PFSK-1 (cell line): ENCODE results near the gene SCYL3.

Experiments
- FOXP2 ChIP-seq: optimal IDR thresholded peaks from 2 replicates; pipeline ENCODE3; 2011; ENCODE audit warnings: borderline replicate concordance, control low read depth, inconsistent platforms; ENCODE audit not compliant: insufficient read depth; ENCODE audit errors: extremely low read length, extremely low read depth
- POLR2AphosphoS5 ChIP-seq: IDR thresholded peaks from 2 replicates; pipeline ENCODE4 v1.6.1; 2012; ENCODE audit warnings: low read depth, mild to moderate bottlenecking, control low read depth, low read length, moderate library complexity
- REST ChIP-seq, 2 experiments: IDR thresholded peaks; 2 replicates each; pipeline versions ENCODE4 v1.6.1 to v1.8.0; 2011 to 2012; ENCODE audit warnings: low read depth in 2 of 2, low read length in 2 of 2, control low read depth in 1 of 2, inconsistent platforms in 1 of 2, mild to moderate bottlenecking in 1 of 2, moderate library complexity in 1 of 2; ENCODE audit not compliant: insufficient read depth in 1 of 2
- SIN3A ChIP-seq: IDR thresholded peaks from 2 replicates; pipeline ENCODE4 v1.6.1; 2012; ENCODE audit warnings: mild to moderate bottlenecking, low read length, moderate library complexity, borderline replicate concordance; ENCODE audit not compliant: insufficient read depth
- TAF1 ChIP-seq: IDR thresholded peaks from 2 replicates; pipeline ENCODE4 v1.6.1; 2012; ENCODE audit warnings: low read length, control low read depth, borderline replicate concordance; ENCODE audit not compliant: insufficient read depth

- no peak for TF ChIP-seq TAF1
- TF ChIP-seq REST (IDR thresholded peaks at IDR 0.05; ENCODE audit: insufficient read depth in 1 of 2, low read depth in 2 of 2, low read length in 2 of 2): no peak
- no peak for TF ChIP-seq POLR2AphosphoS5
- TF ChIP-seq SIN3A: no peak
- TF ChIP-seq FOXP2: no peak
Measured at GRCh38 chr1:169894424-169895145, 889 bp upstream of the SCYL3 start.
